Panc1 (cell line): ENCODE measurements around the gene FMNL3. TPM values are rescaled to one million over a fixed set of nuclear protein-coding genes. Genes with fewer than 3 reads are reported as not detected.

Experiments
- ATAC-seq: fragments of 200-7000 bp; cut with Tn5 transposase; 2 replicates; pipeline ENCODE4 v1.9.1; 2020; ENCODE audit warnings: mild to moderate bottlenecking, moderate library complexity
- BruUV-seq: library from RNA; stranded (reverse); fragments of 400-500 nt; replicated peaks from 2 replicates; lab custom pipeline; 2021; lab: Mats Ljungman, UMichigan
- CTCF ChIA-PET: fragments of 300-600 bp; sonication (Branson Sonifier 250); formaldehyde crosslinking; loops from one replicate; lab custom pipeline; 2022; ENCODE audit warnings: antibody characterized with exemption; lab: Charles Lee
- POLR2A ChIA-PET: fragments of 300-600 bp; sonication (Branson Sonifier 250); formaldehyde crosslinking; loops from one replicate; lab custom pipeline; 2022; ENCODE audit warnings: antibody characterized with exemption; lab: Charles Lee
- DNase-seq: peaks from one replicate; pipeline ENCODE4 v3.0.0-alpha.2; 2010; ENCODE audit warnings: low read depth, low spot score
- H3K27ac ChIP-seq: 2 replicates; pipeline ENCODE4 v1.5.1; 2011; ENCODE audit warnings: mild to moderate bottlenecking, low read length, inconsistent platforms
- H3K27me3 ChIP-seq: fragments of 200-500 bp; sonication (Bioruptor generic); 2 replicates; pipeline ENCODE4 v1.6.0; 2014; ENCODE audit warnings: low read length, inconsistent platforms; ENCODE audit not compliant: control insufficient read depth, insufficient read depth
- H3K36me3 ChIP-seq: fragments of 200-500 bp; sonication (Bioruptor generic); 2 replicates; pipeline ENCODE4 v1.5.1; 2014; ENCODE audit warnings: inconsistent platforms, mild to moderate bottlenecking, low read length, moderate library complexity; ENCODE audit not compliant: control insufficient read depth, insufficient read depth
- H3K4me1 ChIP-seq: 2 replicates; pipeline ENCODE4 v1.5.1; 2011; ENCODE audit warnings: inconsistent platforms, mild to moderate bottlenecking, low read length, moderate library complexity; ENCODE audit not compliant: control insufficient read depth, insufficient read depth
- H3K4me3 ChIP-seq, 2 experiments: 2 replicates each; pipeline ENCODE4 v1.5.1; 2011 to 2012; ENCODE audit warnings: low read depth in 2 of 2, low read length in 2 of 2, mild to moderate bottlenecking in 2 of 2, inconsistent platforms in 1 of 2, moderate library complexity in 1 of 2
- H3K9me3 ChIP-seq: fragments of 200-500 bp; sonication (Bioruptor generic); 2 replicates; pipeline ENCODE4 v1.5.1; 2014; ENCODE audit warnings: low read depth, mild to moderate bottlenecking, inconsistent platforms, low read length, moderate library complexity; ENCODE audit not compliant: control insufficient read depth, insufficient read depth
- POLR2AphosphoS5 ChIP-seq: IDR thresholded peaks from 2 replicates; pipeline ENCODE4 v1.6.1; 2012; ENCODE audit warnings: mild to moderate bottlenecking, low read depth, low read length, moderate library complexity
- SIN3A ChIP-seq: IDR thresholded peaks from 2 replicates; pipeline ENCODE4 v1.6.1; 2012; ENCODE audit warnings: low read depth, mild to moderate bottlenecking, low read length, moderate library complexity, borderline replicate concordance; ENCODE audit not compliant: insufficient read depth
- TCF7L2 ChIP-seq: IDR thresholded peaks from 2 replicates; pipeline ENCODE4 v1.6.1; 2011; ENCODE audit warnings: mild to moderate bottlenecking, low read depth, low read length, inconsistent platforms
- in situ Hi-C: cut with HindIII; loops from 2 replicates; pipeline ENCODE4 v1.10.0; 2016; ENCODE audit warnings: low sequenced_read_pairs, low pct_unique_long_range_greater_than_20kb
- intact Hi-C: fragments of 100-400 bp; cut with micrococcal nuclease; formaldehyde crosslinking; loops from one replicate; pipeline ENCODE4 v1.10.0; 2022; ENCODE audit not compliant: unreplicated experiment
- total RNA-seq: library from RNA; stranded (reverse); gene quantifications from one replicate; pipeline ENCODE4 v1.2.1, GENCODE V29; 2021; ENCODE audit not compliant: unreplicated experiment
- TF ChIP-seq, protein P1 (sequence below): fragments of 450-650 bp; IDR thresholded peaks from 2 replicates; pipeline ENCODE4 v1.5.1; 2017; ENCODE audit warnings: mild to moderate bottlenecking
- TF ChIP-seq, protein P2 (sequence below), 2 experiments: IDR thresholded peaks; 2 replicates each; pipeline ENCODE4 v1.6.1; 2011 to 2012; ENCODE audit warnings: low read depth in 2 of 2, control low read depth in 1 of 2, low read length in 1 of 2, mild to moderate bottlenecking in 1 of 2, moderate library complexity in 1 of 2; ENCODE audit not compliant: insufficient read depth in 1 of 2

Gene FMNL3
- total RNA-seq, 1 experiment from 2014 or later, result 25.7 TPM

DNA sequence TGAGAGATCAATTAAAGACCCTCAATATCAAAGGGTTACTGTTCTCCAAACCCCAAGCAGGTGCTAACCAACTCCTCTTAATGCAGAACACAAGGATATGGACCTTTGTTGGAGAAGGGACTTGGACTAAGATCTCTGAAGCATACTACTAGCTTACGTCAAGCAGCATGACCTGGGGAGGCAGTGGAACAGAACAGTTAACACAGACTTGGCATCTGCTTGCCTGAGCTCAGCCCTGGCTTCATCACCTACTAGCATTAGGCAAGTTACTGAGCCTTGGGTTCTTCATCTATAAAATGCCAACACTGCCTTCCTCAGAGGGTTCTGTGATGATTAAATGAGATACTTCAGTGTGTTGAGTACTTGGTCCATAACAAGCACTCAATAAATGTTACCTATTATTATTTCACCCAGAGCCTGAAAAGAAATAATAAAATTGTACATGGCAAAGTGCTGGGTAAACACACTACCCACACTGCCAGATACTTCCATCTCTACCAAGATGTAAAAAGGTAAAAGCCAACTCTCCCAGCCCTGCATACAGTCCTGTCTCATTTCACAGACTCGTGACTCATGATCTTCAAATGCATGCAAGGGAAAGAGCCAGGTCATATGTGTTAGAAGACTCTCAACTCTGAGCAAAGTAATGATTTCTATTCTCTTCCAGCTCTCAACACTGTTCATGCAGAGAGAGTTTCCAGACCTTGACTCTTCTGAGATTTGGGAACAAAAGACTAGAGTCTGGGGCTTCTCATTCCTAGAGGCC, 39.7 kb downstream of the FMNL3 start:
- intact Hi-C loops, result no loop called here

DNA sequence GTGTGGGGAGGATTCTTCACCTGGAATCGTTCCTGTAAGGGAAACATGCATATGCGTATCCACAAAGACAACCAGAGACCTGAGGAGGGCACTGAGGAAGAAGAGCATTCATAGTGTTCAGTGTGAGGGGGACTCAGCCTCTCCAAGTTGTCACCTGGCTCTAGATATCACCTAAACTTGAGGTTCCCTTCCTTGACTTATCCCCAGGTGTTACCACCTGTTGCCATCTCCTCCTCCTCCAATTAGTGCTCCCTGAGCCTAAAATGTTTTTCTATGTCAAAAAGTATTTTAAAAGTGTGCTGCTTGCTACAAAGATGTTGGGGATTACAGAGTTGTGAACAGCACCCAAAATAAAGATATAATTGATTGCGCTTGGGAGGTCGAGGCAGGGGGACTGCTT, 41.0 kb downstream of the FMNL3 start:
- BruUV-seq, result no TSS peak
- ChIA-PET CTCF (no interaction called here), POLR2A (no interaction called here)
- H3K9me3 ChIP-seq, result no peaks in the 10 kb centered on the region
- H3K27ac ChIP-seq, result no peak overlapping the region
- ATAC-seq (no peak), DNase-seq (no peak)
- no peak overlapping the region for H3K4me3 ChIP-seq
- H3K27me3 ChIP-seq, result no peaks in the 10 kb centered on the region
- in situ Hi-C loops, result no loop called here
- intact Hi-C loops, result no loop called here
- H3K36me3 ChIP-seq, result no peaks in the 10 kb centered on the region
- TF ChIP-seq, protein P1, sequence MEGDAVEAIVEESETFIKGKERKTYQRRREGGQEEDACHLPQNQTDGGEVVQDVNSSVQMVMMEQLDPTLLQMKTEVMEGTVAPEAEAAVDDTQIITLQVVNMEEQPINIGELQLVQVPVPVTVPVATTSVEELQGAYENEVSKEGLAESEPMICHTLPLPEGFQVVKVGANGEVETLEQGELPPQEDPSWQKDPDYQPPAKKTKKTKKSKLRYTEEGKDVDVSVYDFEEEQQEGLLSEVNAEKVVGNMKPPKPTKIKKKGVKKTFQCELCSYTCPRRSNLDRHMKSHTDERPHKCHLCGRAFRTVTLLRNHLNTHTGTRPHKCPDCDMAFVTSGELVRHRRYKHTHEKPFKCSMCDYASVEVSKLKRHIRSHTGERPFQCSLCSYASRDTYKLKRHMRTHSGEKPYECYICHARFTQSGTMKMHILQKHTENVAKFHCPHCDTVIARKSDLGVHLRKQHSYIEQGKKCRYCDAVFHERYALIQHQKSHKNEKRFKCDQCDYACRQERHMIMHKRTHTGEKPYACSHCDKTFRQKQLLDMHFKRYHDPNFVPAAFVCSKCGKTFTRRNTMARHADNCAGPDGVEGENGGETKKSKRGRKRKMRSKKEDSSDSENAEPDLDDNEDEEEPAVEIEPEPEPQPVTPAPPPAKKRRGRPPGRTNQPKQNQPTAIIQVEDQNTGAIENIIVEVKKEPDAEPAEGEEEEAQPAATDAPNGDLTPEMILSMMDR, result no peak
- TF ChIP-seq, protein P2, sequence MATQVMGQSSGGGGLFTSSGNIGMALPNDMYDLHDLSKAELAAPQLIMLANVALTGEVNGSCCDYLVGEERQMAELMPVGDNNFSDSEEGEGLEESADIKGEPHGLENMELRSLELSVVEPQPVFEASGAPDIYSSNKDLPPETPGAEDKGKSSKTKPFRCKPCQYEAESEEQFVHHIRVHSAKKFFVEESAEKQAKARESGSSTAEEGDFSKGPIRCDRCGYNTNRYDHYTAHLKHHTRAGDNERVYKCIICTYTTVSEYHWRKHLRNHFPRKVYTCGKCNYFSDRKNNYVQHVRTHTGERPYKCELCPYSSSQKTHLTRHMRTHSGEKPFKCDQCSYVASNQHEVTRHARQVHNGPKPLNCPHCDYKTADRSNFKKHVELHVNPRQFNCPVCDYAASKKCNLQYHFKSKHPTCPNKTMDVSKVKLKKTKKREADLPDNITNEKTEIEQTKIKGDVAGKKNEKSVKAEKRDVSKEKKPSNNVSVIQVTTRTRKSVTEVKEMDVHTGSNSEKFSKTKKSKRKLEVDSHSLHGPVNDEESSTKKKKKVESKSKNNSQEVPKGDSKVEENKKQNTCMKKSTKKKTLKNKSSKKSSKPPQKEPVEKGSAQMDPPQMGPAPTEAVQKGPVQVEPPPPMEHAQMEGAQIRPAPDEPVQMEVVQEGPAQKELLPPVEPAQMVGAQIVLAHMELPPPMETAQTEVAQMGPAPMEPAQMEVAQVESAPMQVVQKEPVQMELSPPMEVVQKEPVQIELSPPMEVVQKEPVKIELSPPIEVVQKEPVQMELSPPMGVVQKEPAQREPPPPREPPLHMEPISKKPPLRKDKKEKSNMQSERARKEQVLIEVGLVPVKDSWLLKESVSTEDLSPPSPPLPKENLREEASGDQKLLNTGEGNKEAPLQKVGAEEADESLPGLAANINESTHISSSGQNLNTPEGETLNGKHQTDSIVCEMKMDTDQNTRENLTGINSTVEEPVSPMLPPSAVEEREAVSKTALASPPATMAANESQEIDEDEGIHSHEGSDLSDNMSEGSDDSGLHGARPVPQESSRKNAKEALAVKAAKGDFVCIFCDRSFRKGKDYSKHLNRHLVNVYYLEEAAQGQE (IDR thresholded peaks at IDR 0.05; ENCODE audit: insufficient read depth in 1 of 2, low read depth in 2 of 2, low read length in 1 of 2), result no peak
- TF ChIP-seq TCF7L2, result no peak
- no peak for TF ChIP-seq SIN3A
- no peak for TF ChIP-seq POLR2AphosphoS5
- no peaks in the 10 kb centered on the region for H3K4me1 ChIP-seq

More for the DNA sequence above, 39.7 kb downstream of the FMNL3 start:
- H3K4me1 ChIP-seq, result no peaks in the 10 kb centered on the region; the same call in 1 of the 2 replicates
- H3K27me3 ChIP-seq, result no peaks in the 10 kb centered on the region
- H3K4me3 ChIP-seq, result no peak overlapping the region
- BruUV-seq, result no TSS peak
- TF ChIP-seq, protein P2 (IDR thresholded peaks at IDR 0.05; ENCODE audit: insufficient read depth in 1 of 2, low read depth in 2 of 2, low read length in 1 of 2), result no peak
- no peak for TF ChIP-seq POLR2AphosphoS5
- TF ChIP-seq SIN3A, result no peak
- TF ChIP-seq, protein P1, result no peak
- TF ChIP-seq TCF7L2, result no peak
- no peak overlapping the region for H3K27ac ChIP-seq
- DNase-seq, result no peak
- H3K36me3 ChIP-seq, result no peaks in the 10 kb centered on the region
- no peaks in the 10 kb centered on the region for H3K9me3 ChIP-seq
- POLR2A ChIA-PET, result interaction anchor here (0.6 to 1.7 kb wide), 2 partner anchors 22 to 74 kb away, joined by 4 to 5 read pairs; partner anchors contain the start of gene TMBIM6
- ATAC-seq, result no peak
- in situ Hi-C loops, result no loop called here
- CTCF ChIA-PET, result no interaction called here
